ENCODE results near the gene ABCD4.
"Not testable (repeated sequence)": the region's sequence is repeated elsewhere in the genome, so short reads cannot be mapped to it uniquely, and the experiment has no call there.

The ABCD4 gene

GRCh38 chr14:74333909-74334308 lies 31.2 kb upstream of the ABCD4 start:
- H3K4me1 ChIP-seq (ENCODE audit: control insufficient read depth in 1 of 2, insufficient read depth in 2 of 2, low read length in 2 of 2) = no peaks in the 10 kb centered on the region
- H3K4me3 ChIP-seq (ENCODE audit: low read depth in 1 of 2, low read length in 2 of 2) = no peak overlapping the region
- no peaks in the 10 kb centered on the region for H3K9me3 ChIP-seq (ENCODE audit: control insufficient read depth in 1 of 2, low read length in 2 of 2)
- H3K9ac ChIP-seq (ENCODE audit: low read depth in 1 of 2, low read length in 2 of 2) = no peak overlapping the region
- H3K27me3 ChIP-seq (ENCODE audit: control insufficient read depth in 1 of 2, insufficient read depth in 2 of 2, low read length in 2 of 2) = peaks cover 0 to 13% of the 10 kb centered on the region in 2 donors
- no peak overlapping the region for H3K27ac ChIP-seq (ENCODE audit: low read depth, low read length)
- H3K36me3 ChIP-seq (ENCODE audit: control insufficient read depth in 1 of 2, insufficient read depth in 2 of 2, low read length in 2 of 2) = no peaks in the 10 kb centered on the region

GRCh38 chr14:74329950-74330552 lies 27.3 kb upstream of the ABCD4 start:
- H3K4me3 ChIP-seq (ENCODE audit: low read depth in 1 of 2, low read length in 2 of 2); H3K9ac ChIP-seq (ENCODE audit: low read depth in 1 of 2, low read length in 2 of 2); H3K27ac ChIP-seq (ENCODE audit: low read depth, low read length); H3K27me3 ChIP-seq (ENCODE audit: control insufficient read depth in 1 of 2, insufficient read depth in 2 of 2, low read length in 2 of 2); H3K9me3 ChIP-seq (ENCODE audit: control insufficient read depth in 1 of 2, low read length in 2 of 2); H3K4me1 ChIP-seq (ENCODE audit: control insufficient read depth in 1 of 2, insufficient read depth in 2 of 2, low read length in 2 of 2); H3K36me3 ChIP-seq (ENCODE audit: control insufficient read depth in 1 of 2, insufficient read depth in 2 of 2, low read length in 2 of 2): not testable (repeated sequence)

DNA sequence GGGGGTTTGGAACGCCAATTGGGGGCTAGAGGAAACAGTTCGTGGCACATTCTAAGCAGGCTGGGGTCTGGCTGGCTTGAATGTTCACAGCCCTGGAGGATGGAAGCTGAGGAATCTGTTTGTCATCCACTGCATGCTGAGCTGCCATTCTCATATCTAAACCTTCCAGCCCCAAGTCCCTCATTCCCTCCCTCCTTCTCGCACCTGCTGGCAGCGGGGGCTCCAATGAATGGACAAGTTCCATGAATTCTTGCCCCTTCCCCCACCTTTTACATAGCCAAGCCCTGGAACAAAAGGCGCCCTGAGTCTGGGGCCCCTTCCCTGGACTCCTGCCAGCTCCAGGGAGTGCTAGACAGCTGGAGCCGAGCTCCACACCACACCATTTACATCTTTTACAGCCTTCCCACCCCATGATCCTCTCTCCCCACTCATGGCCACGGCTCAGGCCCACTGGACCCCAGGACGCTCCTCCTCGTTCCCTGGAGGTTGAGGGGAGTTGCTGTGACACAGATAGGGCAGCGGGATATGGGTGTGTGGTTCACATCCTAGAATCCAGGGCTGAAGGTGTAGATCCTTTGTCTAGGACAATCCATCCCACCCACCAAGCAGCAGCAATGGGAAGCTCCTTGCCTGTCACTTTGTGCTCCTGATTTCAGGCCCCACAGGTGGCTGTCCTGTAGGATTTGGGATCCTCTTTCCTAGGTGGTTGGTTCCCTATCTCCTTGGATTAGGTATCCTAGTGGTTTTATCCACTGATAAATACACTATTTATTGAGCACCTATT lies 23.8 kb upstream of the ABCD4 start:
- Histone ChIP-seq H3K9me3 (ENCODE audit: control insufficient read depth in 1 of 2, low read length in 2 of 2) (no peaks in the 10 kb centered on the region), H3K36me3 (ENCODE audit: control insufficient read depth in 1 of 2, insufficient read depth in 2 of 2, low read length in 2 of 2) (no peaks in the 10 kb centered on the region), H3K9ac (ENCODE audit: low read depth in 1 of 2, low read length in 2 of 2) (no peak overlapping the region), H3K4me3 (ENCODE audit: low read depth in 1 of 2, low read length in 2 of 2) (no peak overlapping the region), H3K27ac (ENCODE audit: low read depth, low read length) (no peak overlapping the region), H3K27me3 (ENCODE audit: control insufficient read depth in 1 of 2, insufficient read depth in 2 of 2, low read length in 2 of 2) (peaks cover 3% of the 10 kb centered on the region in 2 donors), H3K4me1 (ENCODE audit: control insufficient read depth in 1 of 2, insufficient read depth in 2 of 2, low read length in 2 of 2) (no peaks in the 10 kb centered on the region)

GRCh38 chr14:74325446-74325845 lies 22.7 kb upstream of the ABCD4 start:
- no peaks in the 10 kb centered on the region for H3K4me1 ChIP-seq (ENCODE audit: control insufficient read depth in 1 of 2, insufficient read depth in 2 of 2, low read length in 2 of 2)
- H3K27me3 ChIP-seq (ENCODE audit: control insufficient read depth in 1 of 2, insufficient read depth in 2 of 2, low read length in 2 of 2) = peaks cover 3% of the 10 kb centered on the region in 2 donors
- no peaks in the 10 kb centered on the region for H3K9me3 ChIP-seq (ENCODE audit: control insufficient read depth in 1 of 2, low read length in 2 of 2)
- H3K4me3 ChIP-seq (ENCODE audit: low read depth in 1 of 2, low read length in 2 of 2) = no peak overlapping the region
- H3K9ac ChIP-seq (ENCODE audit: low read depth in 1 of 2, low read length in 2 of 2) = no peak overlapping the region
- H3K27ac ChIP-seq (ENCODE audit: low read depth, low read length) = no peak overlapping the region
- no peaks in the 10 kb centered on the region for H3K36me3 ChIP-seq (ENCODE audit: control insufficient read depth in 1 of 2, insufficient read depth in 2 of 2, low read length in 2 of 2)

DNA sequence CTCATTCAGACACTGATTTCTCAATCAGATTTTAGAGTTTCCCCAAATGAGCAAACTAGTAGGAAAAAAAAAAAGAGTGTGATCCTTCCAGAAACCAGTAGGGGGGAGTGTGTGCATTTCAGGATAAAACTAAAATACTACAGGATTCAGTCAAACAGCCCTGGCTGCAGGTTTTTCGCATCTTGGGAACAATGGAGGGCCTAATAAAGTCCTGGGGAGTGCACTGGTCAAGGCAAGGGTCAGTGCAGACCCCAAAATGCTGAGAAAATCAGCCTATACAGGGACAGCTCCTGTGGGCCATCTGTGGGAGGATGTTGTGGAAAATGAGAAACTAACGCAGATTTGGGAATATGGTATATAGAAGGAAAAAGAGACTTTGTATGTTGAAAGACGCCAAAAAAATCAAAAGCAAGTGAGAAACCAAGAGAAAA lies 22.2 kb upstream of the ABCD4 start:
- Histone ChIP-seq H3K9me3 (ENCODE audit: control insufficient read depth in 1 of 2, low read length in 2 of 2) (no peaks in the 10 kb centered on the region), H3K4me3 (ENCODE audit: low read depth in 1 of 2, low read length in 2 of 2) (no peak overlapping the region), H3K9ac (ENCODE audit: low read depth in 1 of 2, low read length in 2 of 2) (no peak overlapping the region), H3K36me3 (ENCODE audit: control insufficient read depth in 1 of 2, insufficient read depth in 2 of 2, low read length in 2 of 2) (no peaks in the 10 kb centered on the region), H3K27ac (ENCODE audit: low read depth, low read length) (no peak overlapping the region), H3K4me1 (ENCODE audit: control insufficient read depth in 1 of 2, insufficient read depth in 2 of 2, low read length in 2 of 2) (no peaks in the 10 kb centered on the region), H3K27me3 (ENCODE audit: control insufficient read depth in 1 of 2, insufficient read depth in 2 of 2, low read length in 2 of 2) (peaks cover 3% of the 10 kb centered on the region in 2 donors)

DNA sequence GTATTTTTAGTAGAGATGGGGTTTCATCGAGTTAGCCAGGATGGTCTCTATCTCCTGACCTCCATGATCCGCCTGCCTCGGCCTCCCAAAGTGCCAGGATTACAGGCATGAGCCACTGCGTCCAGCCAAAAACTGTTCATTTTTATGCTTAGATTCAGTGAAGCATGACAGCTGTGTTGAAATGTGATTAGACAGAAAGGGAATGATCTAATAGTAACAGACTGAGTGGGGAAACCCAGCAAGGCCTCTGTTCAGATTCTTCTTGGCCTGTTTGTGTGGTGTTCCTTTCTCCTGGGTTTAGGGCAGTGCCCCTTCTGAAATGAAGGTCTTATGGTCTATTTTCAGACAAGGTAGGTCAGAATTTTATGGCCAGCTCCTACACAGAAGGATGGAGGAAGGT lies 11.8 kb upstream of the ABCD4 start:
- Histone ChIP-seq H3K9me3 (ENCODE audit: control insufficient read depth in 1 of 2, low read length in 2 of 2) (no peaks in the 10 kb centered on the region), H3K9ac (ENCODE audit: low read depth in 1 of 2, low read length in 2 of 2) (no peak overlapping the region), H3K4me1 (ENCODE audit: control insufficient read depth in 1 of 2, insufficient read depth in 2 of 2, low read length in 2 of 2) (no peaks in the 10 kb centered on the region), H3K27ac (ENCODE audit: low read depth, low read length) (no peak overlapping the region), H3K27me3 (ENCODE audit: control insufficient read depth in 1 of 2, insufficient read depth in 2 of 2, low read length in 2 of 2) (peaks cover 0 to 3% of the 10 kb centered on the region in 2 donors), H3K36me3 (ENCODE audit: control insufficient read depth in 1 of 2, insufficient read depth in 2 of 2, low read length in 2 of 2) (no peaks in the 10 kb centered on the region), H3K4me3 (ENCODE audit: low read depth in 1 of 2, low read length in 2 of 2) (no peak overlapping the region)

- H3K36me3 ChIP-seq (ENCODE audit: control insufficient read depth in 1 of 2, insufficient read depth in 2 of 2, low read length in 2 of 2) = no peaks in the 10 kb centered on the region
Measured at GRCh38 chr14:74313601-74314000, 10.9 kb upstream of the ABCD4 start.

GRCh38 chr14:74312161-74312560 lies 9.4 kb upstream of the ABCD4 start:
- H3K27ac ChIP-seq (ENCODE audit: low read depth, low read length) = no peak overlapping the region
- no peak overlapping the region for H3K4me3 ChIP-seq (ENCODE audit: low read depth in 1 of 2, low read length in 2 of 2)
- no peak overlapping the region for H3K9ac ChIP-seq (ENCODE audit: low read depth in 1 of 2, low read length in 2 of 2)
- no peaks in the 10 kb centered on the region for H3K36me3 ChIP-seq (ENCODE audit: control insufficient read depth in 1 of 2, insufficient read depth in 2 of 2, low read length in 2 of 2)
- H3K4me1 ChIP-seq (ENCODE audit: control insufficient read depth in 1 of 2, insufficient read depth in 2 of 2, low read length in 2 of 2) = no peaks in the 10 kb centered on the region
- peaks cover 0 to 2% of the 10 kb centered on the region in 2 donors for H3K27me3 ChIP-seq (ENCODE audit: control insufficient read depth in 1 of 2, insufficient read depth in 2 of 2, low read length in 2 of 2)
- H3K9me3 ChIP-seq (ENCODE audit: control insufficient read depth in 1 of 2, low read length in 2 of 2) = no peaks in the 10 kb centered on the region

More at GRCh38 chr14:74313601-74314000, 10.9 kb upstream of the ABCD4 start:
- Histone ChIP-seq H3K27me3 (ENCODE audit: control insufficient read depth in 1 of 2, insufficient read depth in 2 of 2, low read length in 2 of 2) (peaks cover 0 to 3% of the 10 kb centered on the region in 2 donors), H3K4me1 (ENCODE audit: control insufficient read depth in 1 of 2, insufficient read depth in 2 of 2, low read length in 2 of 2) (no peaks in the 10 kb centered on the region), H3K9ac (ENCODE audit: low read depth in 1 of 2, low read length in 2 of 2) (no peak overlapping the region), H3K4me3 (ENCODE audit: low read depth in 1 of 2, low read length in 2 of 2) (no peak overlapping the region), H3K9me3 (ENCODE audit: control insufficient read depth in 1 of 2, low read length in 2 of 2) (no peaks in the 10 kb centered on the region), H3K27ac (ENCODE audit: low read depth, low read length) (no peak overlapping the region)

DNA sequence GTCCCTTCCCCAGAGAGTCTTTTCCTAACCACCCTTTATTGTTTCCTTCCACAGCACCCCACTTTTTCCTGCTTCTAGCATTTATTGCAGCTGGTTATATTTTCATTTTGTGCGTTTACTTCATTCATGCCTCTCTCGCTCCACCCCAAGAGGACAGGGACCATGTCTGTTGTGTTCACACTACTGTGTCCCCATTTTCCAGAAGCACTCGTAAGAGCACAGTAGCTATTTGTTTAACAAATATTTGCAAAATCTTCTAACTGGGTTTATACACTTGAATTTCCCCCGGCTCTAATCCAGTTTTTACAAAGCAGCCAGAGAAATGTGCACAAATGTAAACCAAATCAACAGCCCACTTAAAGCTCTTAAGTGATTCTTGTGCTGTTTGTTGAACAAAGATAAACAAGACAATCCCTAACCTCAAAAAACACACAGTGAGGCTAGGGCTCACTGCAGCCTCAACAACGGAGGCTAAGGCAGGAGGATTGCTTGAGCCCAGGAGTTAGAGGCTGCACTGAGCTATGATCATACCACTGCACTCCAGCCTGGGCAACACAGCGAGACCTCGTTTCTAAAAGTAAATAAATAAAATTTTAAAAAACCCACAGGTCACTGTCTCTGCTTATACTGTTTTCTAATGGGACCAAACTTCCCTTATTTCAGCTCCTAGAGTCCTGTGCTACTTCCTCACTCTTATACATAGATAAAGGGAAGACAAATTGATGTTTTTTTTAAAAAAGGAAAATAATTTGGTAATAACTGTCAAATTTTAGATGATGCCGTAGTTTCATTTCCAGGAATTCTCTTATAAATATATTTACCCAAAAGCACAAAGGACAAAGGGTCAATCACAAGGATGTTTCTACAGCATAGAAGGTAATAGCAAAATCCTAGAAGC lies 6.6 kb upstream of the ABCD4 start:
- no peaks in the 10 kb centered on the region for H3K4me1 ChIP-seq (ENCODE audit: control insufficient read depth in 1 of 2, insufficient read depth in 2 of 2, low read length in 2 of 2)
- no peaks in the 10 kb centered on the region for H3K36me3 ChIP-seq (ENCODE audit: control insufficient read depth in 1 of 2, insufficient read depth in 2 of 2, low read length in 2 of 2)
- H3K4me3 ChIP-seq (ENCODE audit: low read depth in 1 of 2, low read length in 2 of 2) = no peak overlapping the region
- no peak overlapping the region for H3K27ac ChIP-seq (ENCODE audit: low read depth, low read length)
- no peaks in the 10 kb centered on the region for H3K9me3 ChIP-seq (ENCODE audit: control insufficient read depth in 1 of 2, low read length in 2 of 2)
- no peaks in the 10 kb centered on the region for H3K27me3 ChIP-seq (ENCODE audit: control insufficient read depth in 1 of 2, insufficient read depth in 2 of 2, low read length in 2 of 2)
- no peak overlapping the region for H3K9ac ChIP-seq (ENCODE audit: low read depth in 1 of 2, low read length in 2 of 2)

DNA sequence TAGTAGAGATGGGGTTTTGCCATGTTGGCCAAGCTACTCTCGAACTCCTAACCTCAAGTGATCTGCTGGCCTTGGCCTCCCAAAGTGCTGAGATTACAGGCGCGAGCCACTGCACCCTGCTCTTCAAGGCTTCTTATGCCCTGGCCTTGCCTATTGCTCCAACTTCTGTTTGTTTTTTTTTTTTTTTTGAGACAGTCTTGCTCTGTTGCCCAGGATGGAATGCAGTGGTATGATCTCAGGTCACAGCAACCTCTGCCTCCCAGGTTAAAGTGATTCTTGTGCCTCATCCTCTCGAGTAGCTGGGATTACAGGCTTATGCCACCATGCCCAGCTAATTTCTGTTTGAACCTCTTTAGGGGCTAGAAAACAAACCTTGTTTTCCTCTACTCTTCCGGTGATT lies 6.0 kb upstream of the ABCD4 start:
- Histone ChIP-seq H3K4me1 (ENCODE audit: control insufficient read depth in 1 of 2, insufficient read depth in 2 of 2, low read length in 2 of 2) (no peaks in the 10 kb centered on the region), H3K36me3 (ENCODE audit: control insufficient read depth in 1 of 2, insufficient read depth in 2 of 2, low read length in 2 of 2) (no peaks in the 10 kb centered on the region), H3K4me3 (ENCODE audit: low read depth in 1 of 2, low read length in 2 of 2) (no peak overlapping the region), H3K27me3 (ENCODE audit: control insufficient read depth in 1 of 2, insufficient read depth in 2 of 2, low read length in 2 of 2) (no peaks in the 10 kb centered on the region), H3K9me3 (ENCODE audit: control insufficient read depth in 1 of 2, low read length in 2 of 2) (no peaks in the 10 kb centered on the region), H3K27ac (ENCODE audit: low read depth, low read length) (no peak overlapping the region), H3K9ac (ENCODE audit: low read depth in 1 of 2, low read length in 2 of 2) (no peak overlapping the region)

All from duodenal mucosa (tissue), 2 donors.